Choroid plexus epithelial cell (primary cell): ENCODE measurements around the gene NHERF2.
"Not testable (repeated sequence)": the region's sequence is repeated elsewhere in the genome, so short reads cannot be mapped to it uniquely, and the experiment has no call there.

ENCODE experiments used
- DNase-seq: peaks from one replicate; pipeline ENCODE4 v3.0.0-alpha.2; 2010; ENCODE audit warnings: low read depth
- H3K4me3 ChIP-seq: 2 replicates; pipeline ENCODE4 v1.5.1; 2011; ENCODE audit warnings: low read depth, mild to moderate bottlenecking, control low read depth, low read length, moderate library complexity
- TF ChIP-seq, protein P1 (sequence below): conservative IDR thresholded peaks from 2 replicates; pipeline ENCODE4 v1.5.1; 2011; ENCODE audit warnings: low read depth, mild to moderate bottlenecking, control low read depth, inconsistent platforms, low read length, moderate library complexity

The NHERF2 gene

DNA sequence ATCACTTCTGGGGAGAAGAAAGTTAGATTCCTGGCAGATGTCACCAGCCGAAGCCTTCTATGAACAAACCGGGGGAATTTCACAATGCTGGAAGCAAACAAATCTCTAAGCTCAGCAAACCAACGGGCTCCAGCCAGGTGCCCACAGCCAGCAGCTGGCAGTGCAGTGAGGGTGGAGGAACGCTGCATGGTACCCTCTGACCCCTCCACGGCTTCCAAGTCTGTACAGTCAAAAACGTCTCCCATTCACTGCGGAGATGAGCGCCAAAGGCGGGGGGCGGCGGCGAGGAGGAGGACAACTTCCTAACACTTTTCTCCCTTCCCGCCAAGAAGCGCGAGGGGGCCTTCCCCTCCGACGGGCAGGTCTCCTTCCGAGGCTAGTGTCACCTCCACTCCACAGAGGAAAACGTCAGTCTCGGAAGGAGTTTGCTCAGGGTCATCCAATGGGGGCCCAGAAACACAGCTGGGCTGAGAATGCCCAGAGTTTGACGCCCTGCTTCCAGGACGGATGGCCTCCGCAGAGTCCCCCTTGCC, 18.0 kb upstream of the NHERF2 start:
- peak; percentile 57 for DNase-seq
- TF ChIP-seq, protein P1, sequence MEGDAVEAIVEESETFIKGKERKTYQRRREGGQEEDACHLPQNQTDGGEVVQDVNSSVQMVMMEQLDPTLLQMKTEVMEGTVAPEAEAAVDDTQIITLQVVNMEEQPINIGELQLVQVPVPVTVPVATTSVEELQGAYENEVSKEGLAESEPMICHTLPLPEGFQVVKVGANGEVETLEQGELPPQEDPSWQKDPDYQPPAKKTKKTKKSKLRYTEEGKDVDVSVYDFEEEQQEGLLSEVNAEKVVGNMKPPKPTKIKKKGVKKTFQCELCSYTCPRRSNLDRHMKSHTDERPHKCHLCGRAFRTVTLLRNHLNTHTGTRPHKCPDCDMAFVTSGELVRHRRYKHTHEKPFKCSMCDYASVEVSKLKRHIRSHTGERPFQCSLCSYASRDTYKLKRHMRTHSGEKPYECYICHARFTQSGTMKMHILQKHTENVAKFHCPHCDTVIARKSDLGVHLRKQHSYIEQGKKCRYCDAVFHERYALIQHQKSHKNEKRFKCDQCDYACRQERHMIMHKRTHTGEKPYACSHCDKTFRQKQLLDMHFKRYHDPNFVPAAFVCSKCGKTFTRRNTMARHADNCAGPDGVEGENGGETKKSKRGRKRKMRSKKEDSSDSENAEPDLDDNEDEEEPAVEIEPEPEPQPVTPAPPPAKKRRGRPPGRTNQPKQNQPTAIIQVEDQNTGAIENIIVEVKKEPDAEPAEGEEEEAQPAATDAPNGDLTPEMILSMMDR = no peak

DNA sequence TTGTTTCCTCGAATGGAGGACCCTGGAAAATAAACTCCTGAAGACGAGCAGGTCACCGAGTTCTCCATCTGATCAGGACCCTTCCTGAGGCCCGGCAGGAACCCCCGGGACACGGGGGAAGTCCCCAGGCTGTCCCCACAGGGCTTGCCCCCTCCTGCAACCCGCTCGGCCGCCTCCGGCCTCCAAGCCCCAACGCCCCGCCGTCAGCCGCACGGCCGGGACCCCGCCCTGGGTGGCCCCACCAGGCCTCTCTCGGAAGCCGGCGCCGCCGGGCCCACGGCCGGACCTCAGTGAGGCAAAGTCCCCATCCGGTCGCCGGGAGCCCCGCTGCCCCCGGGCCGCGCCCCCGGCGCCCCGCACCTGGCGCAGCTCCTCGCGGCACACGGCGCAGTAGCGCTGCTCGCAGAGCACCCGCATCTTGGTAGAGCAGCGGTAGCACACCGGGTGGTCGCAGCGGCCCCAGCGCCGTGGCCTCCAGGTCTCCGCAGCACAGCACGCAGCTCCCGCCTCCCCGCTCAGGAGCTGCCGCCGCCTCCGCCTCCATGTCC, 17.5 kb upstream of the NHERF2 start:
- DNase-seq = no peak
- peak overlapping the region; percentile 72 for H3K4me3 ChIP-seq
- TF ChIP-seq, protein P1 = no peak

More for the DNA sequence above, 18.0 kb upstream of the NHERF2 start:
- peak overlapping the region; percentile 72 for H3K4me3 ChIP-seq

DNA sequence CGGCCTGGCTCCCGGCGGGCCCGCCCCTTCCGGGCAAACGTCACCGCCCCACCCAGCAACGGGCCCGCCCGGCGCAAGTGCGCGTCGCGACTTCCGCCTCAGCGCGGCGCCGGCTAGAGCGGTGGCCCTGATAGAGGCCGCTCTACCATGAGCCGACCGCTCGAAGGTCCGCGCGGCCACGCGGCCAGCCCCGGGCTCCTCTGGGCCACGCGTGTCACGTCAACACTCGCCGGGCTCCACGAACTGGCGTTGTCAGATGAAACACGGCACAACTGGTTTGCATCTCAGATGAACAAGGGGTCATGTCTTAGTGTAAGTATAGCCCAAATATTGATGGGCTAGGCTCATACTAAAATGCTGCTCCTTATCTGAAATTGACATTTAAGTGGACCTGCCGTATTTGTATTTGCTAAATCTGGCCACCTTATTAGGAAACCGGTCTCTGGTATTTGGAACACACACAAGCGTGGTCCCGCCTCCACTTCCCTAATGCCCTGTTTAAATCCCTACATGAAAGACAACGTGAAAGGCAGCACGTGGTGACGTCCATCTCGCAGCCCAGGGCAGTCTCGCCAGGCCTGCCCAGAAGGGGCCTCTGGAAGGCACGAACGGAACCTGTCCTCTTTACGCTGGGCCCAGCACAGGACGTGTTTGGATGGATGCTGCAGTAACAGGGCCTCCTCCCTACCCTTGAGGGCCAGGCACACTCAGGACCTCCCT, 16.8 kb upstream of the NHERF2 start, which contains the start of gene ZNF598:
Gene ZNF598 (minus strand): TSS at position 31 of the 720 bp plus-strand sequence.
- TF ChIP-seq, protein P1 = no peak
- peak within 1 kb of the TSS; percentile 82 for H3K4me3 ChIP-seq
- DNase-seq = peak; percentile 85

DNA sequence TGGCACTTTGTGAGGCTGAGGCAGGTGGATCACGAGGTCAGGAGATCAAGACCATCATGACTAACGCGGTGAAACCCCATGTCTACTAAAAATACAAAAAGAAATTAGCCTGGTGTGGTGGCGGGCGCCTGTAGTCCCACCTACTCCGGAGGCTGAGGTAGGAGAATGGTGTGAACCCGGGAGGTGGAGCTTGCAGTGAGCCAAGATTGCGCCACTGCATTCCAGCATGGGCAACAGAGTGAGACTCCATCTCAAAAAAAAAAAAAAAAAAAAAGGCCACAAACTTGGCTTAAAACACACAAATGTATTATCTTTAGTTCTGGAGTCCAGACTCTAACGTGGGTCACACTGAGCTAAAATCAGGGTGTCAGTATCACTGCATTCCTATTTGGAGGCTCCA, 15.0 kb upstream of the NHERF2 start:
- not testable (repeated sequence) for H3K4me3 ChIP-seq, DNase-seq

DNA sequence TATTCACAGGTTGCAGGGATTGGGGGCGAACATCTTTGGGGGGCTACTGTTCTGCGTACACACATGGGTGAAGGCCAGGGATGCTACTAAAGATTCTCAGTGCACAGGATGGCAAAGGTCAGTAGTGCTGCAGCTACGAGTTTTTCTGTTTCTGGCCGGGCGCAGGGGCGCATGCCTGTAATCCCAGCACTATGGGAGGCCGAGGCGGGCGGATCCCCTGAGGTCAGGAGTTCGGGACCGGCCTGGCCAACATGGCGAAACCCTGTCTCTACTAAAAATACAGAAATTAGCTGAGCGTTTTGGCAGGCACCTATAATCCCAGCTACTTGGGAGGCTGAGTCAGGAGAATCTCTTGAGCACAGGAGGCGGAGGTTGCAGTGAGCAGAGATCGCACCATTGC, 13.2 kb upstream of the NHERF2 start:
- no peak overlapping the region for H3K4me3 ChIP-seq
- TF ChIP-seq, protein P1 = no peak
- no peak for DNase-seq

DNA sequence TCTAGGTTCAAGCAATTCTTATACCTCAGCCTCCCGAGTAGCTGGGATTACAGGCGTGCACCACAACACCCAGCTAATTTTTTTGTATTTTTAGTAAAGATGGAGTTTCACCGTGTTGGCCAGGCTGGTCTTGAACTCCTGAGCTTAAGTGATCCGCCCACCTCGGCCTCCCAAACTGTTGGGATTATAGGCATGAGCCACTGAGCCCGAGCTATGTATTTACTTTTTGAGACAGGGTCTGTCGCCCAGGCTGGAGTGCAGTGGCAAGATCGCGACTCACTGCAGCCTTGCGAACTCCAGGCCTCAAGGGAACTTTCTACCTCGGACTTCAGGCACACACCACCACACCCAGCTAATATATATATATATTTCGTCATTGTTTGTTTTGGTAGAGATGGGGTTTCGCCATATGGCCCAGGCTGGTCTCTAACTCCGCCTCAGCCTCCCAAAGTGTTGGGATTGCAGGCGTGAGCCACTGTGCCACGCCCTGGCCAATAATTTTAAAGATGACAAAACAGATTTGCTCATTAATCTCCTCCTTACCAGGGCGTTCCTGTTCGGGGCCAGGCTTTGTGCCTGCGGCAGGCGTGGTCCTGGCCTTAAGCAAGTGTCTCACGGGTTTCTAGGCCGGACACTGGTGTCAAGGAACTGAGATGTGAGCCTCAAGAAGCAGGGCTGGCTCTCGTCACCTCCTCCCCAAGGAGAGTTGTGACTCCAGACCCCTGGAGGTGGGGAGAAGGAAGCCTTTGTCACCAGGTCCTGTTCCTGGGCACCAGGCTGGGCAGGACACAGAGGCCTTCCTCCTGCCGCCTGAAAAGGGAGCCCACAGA, 11.4 kb upstream of the NHERF2 start:
- H3K4me3 ChIP-seq = no peak overlapping the region
- DNase-seq = no peak
- TF ChIP-seq, protein P1 = no peak

DNA sequence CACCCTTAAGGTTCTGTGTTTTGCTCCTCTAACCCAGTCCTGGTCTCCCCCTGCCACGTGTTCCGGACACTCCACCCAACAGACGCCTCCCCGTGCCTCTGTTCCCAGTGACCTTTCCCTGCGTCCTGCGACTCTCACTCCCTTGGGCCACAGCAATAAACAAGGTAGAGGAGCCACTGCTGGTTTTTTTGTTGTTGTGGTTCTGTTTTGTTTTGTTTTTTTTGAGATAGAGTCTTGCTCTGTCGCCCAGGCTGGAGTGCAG, 10.8 kb upstream of the NHERF2 start:
- DNase-seq = no peak
- no peak overlapping the region for H3K4me3 ChIP-seq
- TF ChIP-seq, protein P1 = no peak
